GM19239 (cell line): ENCODE measurements around the gene CXCR5.

Experiments
- DNase-seq: peaks from one replicate; pipeline ENCODE4 v3.0.0; 2011; ENCODE audit warnings: low spot score; ENCODE audit not compliant: insufficient read length
- FAIRE-seq: peaks from 2 replicates; lab custom pipeline; 2011; peaks lifted over from hg19 to GRCh38; lab: Jason Lieb, UNC

CXCR5 gene

DNA sequence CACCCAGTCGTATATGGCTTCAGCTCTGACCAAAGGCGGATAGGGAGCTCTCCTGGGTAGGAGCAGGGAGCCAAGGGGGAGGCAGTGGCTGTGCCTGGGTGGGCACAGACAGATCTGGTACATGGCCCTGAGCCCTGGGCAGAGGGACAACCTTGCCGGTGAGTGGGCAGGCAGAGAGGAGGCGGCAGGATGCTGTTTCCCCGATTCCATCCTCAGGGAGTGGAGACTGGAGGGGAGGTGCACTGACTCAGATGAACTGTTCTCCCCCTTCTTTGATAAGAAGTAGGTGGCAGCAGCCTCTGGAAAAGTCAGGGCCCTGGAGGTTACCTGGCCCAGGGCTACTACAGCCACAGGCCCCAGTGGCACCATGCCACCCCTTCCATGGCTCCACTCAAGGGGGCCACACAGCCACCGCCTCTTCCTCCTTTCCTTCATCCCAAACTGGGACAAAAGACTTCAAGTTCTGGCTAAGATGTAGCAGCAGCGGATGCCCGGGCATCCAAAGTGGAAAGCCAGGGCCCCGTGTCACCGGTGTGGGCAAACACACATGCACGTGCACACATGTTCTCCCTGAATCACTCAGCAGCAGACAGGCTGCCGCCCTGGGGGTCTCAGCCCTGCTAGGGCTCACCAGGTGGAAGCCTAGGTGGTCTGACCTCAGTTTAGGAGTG is 13.4 kb downstream of the CXCR5 start:
- DNase-seq (no peak), FAIRE-seq (no peak)

DNA sequence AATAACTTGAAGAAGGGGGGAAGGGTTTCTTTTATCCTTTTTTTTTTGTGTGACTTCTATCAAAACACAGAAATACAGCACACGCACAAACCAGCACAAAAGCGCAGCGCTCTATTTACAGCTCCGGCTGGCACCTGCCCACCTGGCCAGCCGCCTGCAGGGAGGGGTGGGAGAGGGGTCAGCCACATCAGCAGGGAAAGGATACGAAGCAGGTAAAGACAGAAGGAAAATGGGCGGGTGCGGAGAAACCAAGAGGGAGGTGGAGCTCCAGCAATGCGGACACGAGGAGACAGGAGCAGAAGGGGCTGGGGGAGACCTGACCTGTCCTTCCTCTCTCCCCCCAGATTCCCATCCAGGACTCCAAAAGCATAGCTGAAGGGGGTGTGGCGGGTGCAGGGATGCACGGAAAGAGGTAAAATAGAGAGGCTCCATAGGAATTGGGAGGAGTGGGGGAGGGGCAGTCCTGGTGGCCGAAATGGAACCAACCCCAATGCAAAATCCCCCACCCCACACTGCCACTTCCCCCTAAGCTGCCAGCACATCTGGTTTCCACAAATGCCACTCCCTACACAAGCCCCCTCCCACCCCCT is 14.1 kb downstream of the CXCR5 start:
- FAIRE-seq (no peak), DNase-seq (no peak)

DNA sequence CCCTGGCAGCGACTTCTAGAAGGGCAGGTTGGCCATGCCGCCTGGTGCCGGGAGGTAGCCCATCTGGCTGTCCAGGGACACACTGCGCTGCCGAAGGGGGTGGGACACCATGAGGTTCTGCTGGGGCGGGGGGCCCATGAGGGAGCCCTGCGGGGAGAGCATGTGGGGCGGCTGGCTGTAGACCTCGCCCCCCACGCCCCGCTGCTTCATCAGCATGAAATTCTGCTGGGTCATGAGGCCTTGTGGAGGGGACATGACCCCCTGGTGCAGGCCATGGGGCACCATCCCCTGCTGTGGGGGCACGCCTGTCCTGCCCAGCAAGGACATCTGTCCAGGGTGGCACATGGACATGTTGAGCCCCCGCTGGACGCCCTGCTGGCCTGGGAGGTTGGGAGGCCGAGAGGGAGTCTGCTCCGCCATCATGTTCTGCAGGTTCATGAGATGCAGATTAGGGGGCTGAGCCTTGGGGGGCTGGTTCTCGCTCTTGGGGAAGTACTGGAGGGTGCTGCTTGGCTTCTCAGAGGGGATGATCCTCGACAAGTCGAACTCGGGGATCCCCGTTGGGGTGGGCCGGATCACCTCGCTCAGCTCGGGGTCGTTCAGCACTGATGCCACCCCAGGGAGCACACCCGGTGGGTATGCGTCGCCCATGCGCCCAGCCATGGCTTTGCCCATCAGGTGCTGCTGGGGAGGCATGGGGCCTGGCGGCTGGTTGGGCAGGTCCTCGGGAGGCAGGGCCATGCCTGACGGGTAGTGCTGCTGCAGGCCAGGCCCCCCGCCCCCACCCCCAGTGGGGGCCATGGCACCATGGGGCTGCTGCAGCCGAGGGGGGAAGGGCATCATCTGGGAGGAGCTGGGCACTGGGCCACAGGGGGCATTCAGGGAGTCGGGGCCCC is 15.0 kb downstream of the CXCR5 start:
- no peak for FAIRE-seq
- DNase-seq: no peak

DNA sequence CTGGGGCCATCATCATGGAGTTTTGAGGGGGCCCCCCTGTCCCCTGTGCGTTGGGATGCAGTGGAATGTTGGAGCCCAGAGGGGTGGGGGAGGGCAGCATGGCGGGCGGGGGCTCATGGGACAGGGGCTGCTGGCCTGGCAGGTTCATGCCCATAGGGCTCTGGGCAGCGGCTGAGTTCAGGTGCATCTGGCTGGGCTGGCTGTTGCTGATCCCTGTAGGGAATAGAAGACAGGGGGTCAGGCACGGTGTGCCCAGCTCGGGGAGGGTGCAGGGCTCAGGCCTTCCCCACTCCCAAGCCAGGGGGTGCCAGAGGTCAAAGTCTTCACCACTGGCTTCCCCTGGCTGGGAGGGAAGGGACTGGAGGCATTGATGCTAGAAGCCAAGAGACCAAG is 15.6 kb downstream of the CXCR5 start:
- FAIRE-seq (no peak), DNase-seq (no peak)

DNA sequence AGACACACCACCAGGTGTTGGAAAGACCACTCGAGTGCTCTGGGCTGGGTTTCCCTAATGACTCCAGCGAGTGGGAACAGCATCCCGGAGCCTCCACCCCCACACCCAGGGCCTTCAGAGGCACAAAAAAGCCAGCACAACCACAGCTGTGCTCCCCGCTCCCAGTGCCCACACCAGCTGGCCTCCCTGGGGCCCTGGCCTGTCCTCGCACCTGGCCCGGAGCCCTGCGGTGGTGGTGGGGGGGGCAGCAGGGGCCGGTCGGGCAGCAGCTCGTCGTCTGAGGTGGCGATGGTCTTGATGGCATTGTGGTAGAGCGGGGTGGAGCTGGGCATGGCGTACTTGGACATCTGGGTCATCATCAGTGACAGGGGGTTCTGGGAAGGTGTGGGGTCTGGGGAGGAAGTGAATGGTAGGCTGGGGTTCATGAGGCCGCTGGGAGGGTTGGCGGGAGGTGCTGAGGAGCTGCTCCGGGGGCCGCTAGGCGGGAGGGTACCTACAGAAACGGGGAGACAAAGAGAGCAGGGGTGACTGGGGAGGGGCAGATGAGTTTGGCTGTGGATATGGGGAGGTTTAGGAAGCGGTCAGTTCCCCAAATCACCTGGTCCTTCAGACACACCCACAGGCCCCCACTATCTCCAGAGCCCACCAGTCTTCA is 16.1 kb downstream of the CXCR5 start:
- FAIRE-seq (no peak), DNase-seq (no peak)

DNA sequence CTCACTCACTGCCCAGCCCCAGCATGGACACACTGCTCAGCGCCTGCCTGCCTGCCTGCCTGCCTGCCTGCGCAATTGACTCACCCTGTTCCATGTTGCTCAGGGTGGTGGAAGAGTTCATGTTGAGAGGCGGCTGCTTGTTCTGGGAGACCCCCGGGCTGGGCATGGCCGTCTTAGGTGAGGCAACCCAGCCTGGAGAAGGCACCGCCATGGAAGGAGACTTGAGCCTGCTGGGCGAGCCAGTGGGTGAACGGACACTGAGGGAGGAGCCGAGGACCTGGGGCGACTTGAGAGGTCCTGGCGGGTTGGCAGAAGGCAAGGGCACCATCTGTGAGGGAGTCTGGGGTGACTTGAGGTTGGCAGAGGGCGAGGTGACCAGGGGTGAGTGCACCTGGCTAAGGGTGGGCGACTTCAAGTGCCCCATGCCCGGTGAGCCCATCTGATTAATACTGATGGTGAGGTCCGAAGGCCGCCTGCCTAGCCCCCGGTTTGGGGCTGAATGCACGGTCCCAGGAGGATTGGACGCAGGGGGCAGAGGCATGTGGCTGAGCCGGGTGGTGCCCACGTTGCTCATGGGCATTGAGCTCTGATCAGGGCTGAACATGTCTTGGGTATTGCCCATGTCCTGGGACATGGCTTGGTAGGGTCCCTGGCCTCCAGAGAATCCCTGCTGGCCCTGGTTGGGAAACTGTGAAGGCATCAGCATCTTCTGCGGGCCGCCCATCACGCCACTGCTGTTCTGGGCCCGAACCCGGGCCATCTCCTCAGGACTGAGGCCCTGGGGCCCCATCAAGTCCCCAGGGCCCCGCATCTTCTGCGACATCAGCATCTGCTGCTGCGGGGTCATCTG is 17.1 kb downstream of the CXCR5 start:
- DNase-seq (no peak), FAIRE-seq (no peak)

DNA sequence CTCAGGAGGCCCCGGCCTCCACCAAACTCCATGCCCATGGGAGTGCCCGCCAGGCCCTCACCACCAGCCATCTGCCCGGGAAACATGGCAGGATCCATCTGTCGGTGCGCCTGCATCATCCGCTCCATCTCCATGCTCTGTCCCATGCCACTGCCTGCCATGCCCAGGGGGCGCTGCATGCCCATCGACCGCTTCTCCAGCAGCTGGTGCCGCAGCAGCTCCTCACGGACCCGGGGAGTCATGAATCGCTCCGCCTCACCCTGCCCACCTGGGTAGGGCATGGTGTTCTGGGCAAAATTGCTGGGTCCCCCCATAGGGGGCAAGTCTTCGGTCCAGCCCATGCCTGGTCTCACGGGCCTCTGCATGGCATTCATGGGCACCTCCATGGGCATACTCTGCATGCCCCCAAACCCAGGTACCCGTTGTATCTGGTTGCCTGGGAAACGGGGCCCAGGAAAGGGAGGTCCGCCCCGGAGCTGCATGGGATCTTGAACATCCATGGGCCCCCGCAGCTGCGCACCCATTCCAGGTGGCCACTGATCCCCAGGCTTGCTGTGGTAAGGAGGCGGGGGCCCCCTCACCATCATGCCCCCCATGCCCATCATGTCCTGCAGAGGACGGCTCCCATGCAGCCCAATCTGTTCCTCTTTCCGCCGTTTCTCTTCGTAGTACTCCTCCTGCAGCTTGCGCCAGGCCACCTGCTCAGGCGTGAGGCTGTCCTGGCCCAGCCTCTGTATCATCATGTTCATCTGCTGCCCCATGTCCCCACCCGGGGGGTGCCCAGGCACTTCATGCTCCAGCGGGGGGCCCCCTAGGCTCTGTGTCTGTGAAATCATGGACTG is 18.0 kb downstream of the CXCR5 start:
- no peak for FAIRE-seq
- no peak for DNase-seq

DNA sequence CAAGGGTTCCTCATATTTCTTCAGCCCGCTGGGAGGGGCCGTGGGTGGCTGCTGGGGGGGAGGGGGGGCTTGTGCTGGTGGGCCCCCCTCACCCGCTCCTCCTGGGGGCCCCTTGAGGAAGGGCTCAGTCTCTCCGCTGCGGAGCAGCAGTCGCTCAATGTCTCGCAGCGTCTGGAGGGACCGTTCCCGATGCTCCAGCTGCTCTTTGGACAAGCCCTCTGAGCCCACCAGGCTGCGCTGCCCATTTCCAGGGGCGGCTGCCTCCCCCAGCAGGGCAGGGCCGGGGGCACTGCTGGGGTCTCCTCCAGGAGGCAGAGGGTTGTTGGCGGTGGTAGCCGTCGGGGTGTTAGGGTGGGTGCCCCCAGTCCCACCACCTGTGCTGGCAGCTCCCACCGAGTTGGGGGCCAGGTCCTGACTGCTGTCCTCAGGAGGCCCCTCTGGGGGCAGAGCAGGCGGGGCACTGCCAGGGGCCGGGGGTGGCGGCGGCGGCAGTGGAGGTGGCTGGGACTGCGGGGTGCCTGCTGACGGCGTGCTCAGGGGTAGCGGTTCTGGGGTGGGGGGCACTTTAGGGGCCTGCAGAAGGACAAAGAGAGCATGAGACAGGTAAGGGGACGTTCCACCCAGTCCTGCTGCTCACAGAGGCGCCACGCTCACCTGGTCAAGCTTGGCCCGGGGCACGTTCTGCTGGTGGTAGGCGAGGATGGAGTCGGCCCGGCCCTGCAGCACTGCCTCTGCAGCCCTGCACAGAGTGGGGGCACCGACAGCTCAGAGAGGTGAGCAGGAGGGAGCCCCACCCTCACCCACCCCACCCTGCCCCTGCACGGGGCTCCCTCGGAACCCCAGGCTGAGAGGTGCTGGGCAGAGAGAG is 18.9 kb downstream of the CXCR5 start:
- no peak for FAIRE-seq
- DNase-seq: no peak

DNA sequence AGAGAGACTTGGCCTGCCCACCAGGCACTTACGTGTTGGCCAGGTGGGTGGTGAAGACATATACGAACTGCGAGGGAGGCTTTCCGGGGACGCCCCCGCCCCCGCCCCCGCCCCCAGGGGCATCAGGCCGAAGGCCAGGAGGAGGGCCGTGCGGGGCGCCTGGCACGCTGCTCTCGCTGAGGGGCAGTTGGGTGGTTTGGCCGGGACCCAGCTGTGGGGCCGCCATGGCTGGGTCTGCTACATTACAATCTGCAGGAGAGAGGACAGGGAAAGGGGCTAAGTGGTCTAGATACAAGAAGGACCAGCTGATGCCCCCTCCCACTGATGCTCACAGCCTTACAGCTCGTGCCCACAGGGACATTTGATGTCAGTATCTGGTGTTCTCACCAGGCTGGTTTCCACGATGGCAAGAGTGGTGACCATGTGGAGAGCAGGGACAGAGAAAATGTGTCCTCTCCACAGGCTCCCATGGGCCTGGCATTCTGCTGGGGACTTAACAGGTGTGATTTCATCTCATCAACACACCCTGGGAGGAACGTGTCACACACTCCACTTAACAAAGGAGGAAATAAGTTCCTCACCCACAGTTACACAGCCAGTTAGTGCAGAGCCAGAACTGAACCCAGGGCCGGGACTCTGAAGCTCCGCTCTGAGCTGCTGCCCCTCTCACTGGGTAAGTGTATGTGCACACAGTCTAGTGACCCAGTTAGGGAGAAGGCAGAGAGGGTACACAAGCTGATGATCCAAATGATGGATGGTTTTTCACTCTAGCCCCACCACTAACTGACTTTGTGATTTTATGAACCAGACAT is 19.7 kb downstream of the CXCR5 start:
- DNase-seq: no peak
- no peak for FAIRE-seq

DNA sequence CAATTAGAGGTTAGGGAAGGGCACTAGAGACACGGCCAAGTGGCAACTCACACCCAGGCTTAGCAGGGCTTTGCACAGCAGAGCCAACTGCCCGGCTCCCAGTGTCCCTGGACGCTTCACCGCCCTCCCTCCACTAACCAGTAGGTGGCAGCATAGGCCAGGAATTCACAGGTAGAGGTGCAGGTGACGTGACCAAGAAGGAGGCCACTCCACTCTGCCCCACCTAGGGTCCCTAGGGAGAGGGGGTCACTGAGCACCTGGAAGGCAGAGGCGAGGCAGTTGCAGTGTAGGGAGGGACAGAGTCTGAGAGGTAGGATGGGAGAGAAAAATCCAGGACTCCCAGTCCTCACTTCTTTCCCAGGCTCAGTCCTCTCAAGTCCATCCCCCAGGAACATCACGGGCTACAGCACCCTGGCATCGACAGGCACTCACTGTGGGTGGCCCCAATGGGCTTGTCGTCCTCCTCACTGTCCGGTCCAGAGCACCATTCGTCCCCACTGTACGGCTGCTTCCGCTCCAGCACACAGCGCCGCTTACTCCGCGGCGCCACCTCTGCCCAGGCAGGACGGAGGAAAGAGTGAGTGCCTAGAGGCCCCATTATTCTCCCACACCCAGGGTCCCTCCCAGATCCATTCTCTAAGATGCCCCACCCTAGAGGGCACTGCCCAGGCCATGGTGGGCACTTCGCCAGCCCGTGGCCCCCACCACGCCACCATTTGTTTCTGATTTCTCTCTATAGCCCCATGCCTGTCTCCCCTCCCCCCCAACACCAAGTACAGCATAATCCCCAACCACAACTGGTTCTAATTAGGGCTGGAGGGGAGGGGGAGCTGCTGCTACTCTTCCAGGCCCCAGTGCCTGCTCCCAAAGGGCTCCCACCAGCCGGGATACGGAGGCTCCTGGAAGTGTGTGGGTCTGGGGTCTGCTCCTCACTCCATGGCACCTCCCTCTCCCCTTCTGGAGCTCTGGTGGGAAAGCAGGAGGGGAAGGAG is 23.7 kb downstream of the CXCR5 start:
- peak; percentile 98 for FAIRE-seq
- DNase-seq: peak; percentile 99

DNA sequence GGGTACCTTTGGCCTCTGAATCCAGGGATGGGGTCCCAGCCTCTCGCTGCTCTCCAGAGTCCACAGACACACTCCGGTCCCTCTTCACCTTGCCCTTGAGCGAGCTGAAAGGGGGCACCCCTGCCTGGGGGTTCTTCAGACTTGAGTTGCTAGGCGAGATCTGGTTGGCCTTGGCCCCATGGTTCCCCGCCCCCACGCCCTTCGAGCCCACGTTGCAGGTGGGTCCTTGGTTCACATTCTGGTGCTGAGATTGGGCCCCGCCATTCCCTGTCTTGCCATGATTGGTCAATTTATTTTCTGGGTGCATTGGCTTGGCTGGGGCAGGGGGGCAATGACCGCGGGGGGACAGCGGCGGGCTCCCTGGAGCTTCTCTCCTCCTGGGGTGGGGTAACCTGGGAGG is 24.6 kb downstream of the CXCR5 start:
- DNase-seq (no peak), FAIRE-seq (no peak)

DNA sequence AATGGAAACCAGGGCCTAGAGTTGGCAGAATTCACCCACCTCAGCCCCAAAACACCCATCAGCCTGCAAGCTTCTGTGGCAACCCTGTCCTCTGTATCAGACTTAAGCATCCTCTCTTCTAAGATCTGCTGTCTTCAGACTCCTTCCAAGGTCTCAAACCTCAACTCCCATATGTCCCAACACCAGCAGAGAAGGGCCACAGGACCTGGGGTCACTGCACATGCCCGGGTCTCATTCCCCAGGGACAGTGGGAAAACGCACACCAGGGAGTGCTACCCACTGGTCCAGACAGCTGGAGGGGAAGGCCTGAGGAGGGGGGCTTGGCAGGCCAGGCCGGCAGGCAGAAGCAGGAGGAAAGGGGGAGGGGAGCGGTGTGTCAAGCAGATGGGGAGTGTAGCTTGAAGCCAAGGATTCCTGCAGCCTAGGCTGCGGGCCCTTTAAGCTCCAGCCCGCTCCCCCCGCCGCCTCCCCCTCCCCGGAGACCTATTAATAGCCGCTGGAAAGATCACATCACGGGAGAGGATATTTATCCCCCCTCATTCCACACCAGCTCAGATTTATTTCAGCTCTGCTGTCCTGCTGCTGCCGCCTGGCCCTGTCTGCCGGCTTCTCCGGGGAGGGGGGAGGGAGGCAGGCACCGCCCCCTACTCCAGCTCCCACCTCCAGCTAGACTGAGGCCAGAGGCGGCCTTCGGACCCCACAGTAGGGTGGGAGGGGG is 25.4 kb downstream of the CXCR5 start:
- FAIRE-seq: no peak

DNA sequence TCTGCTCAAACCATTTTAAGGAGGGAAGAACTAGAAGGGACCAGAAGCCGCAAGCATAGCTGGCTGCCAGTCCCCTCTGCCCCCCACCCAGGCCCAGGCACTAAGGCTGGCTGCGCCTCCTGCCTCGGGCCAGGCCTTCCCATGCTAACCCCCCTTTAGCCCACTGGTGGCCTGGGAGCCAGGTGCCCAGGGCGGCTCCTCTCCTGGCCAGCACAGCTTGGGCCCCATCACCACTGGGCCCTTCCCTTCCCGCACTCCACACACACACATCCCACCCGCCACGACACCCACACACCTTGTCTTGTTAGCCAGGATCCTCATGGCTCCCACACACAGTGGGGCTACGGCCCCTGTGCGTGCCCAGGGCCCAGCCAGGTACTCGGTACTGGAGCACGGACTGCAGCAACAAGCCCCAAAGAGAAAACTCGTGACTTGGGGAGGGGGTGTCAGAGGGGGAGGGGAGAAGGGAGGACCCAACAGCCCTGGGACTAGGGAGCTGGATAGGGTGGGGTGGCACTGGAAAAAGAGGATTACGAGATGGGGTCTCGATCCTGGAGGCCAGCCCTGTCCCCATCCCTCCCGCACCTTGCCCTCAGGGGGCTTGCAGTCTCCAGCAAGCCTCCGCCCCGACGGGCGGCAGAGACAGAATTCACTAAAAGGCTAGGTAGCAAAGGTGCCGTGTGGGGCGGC is 26.1 kb downstream of the CXCR5 start:
- no peak for FAIRE-seq
- no peak for DNase-seq

More for the DNA sequence above, 25.4 kb downstream of the CXCR5 start:
- DNase-seq: no peak

DNA sequence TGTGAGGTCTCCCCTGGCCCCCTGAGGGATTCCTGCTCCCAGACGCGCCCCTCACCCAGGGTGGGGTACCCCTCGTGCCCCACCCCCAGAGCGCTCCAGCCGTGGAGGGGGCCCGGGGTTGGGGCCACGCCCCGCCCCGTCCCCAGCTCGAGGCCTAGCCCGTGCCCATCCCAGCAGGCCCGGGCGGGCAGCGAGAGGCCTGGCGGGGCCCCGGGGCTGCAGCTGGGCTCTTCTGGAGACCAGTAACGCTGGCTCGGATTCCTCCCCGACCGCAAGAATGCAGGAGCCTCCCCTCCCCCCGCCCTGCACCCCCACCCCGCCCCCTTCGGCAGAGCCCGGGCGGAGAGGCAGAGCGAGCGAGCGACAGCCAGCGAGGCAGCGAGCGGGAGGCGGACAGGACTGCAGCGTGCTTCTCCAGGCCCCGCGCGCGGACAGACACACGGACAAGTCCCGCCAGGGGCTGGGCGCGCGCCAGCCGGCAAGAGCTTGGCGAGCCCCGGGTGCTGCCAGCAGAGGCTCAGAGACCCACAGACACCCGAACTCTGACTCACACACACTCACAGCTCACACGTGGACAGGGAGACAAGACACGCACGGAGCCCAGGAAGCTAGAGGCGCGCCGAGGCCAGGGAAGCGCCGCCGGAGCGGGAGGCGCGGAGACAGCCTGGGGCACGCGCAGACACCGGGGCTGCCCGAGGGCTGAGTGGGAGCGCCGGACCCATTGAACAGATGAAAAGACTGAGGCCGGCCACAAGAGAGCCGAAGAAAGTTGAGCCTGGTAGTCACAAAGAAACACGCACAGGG is 26.8 kb downstream of the CXCR5 start:
- no peak for DNase-seq
- no peak for FAIRE-seq
